DMS79 treated with DMSO at 0.1 percent for 48 hours (cell line): ENCODE data around the gene PLSCR2.
"Not testable (repeated sequence)": the region's sequence is repeated elsewhere in the genome, so short reads cannot be mapped to it uniquely, and the experiment has no call there.

Experiments used
- DNase-seq: peaks from one replicate; lab custom pipeline; 2025; lab: John Stamatoyannopoulos, UW

PLSCR2 gene

GRCh38 chr3:146469150-146470017, at the start of gene PLSCR2:
PLSCR2 (minus strand) TSS chr3:146469561; CDS start chr3:146459904, 9,657 bp downstream.
- DNase-seq, result peak; percentile 6

DNA sequence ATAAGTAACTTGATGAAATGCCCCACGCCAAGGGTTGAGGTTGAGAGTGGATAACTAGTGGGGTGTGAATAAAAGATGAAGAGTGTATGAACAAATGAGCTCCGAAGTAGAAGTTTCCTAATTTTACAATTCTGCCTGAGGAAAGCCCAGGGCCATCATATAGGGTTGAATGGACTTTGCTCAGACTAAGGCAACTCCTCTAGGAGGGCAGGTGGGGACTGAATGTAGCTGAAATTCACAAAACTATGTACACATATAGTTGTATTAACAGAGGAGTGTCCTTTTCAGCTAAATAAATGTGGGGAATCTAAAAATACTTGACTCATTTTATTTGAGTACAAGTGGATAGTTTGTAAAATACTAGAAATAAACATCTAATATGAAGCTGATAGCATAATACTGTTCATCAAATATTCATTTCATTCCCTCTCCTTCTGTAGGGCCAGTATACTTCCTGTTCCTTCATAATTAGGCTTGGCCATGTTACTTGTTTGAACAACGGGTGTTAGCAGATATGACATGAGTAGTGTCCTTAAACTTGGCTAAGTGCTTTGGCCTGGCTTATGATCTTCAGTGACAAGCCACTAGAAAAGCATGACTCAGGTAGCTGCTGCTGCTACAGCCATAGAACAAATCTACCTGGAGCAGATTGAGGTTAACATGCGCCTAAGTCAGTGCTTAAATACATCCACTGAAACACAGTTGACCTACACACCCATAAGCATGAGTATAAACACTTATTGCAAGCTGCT, 48.5 kb upstream of the PLSCR2 start:
- DNase-seq, result no peak

- no peak for DNase-seq
These were observed 44.2 kb upstream of the PLSCR2 start for GRCh38 chr3:146513386-146514051.

GRCh38 chr3:146511402-146512134, 42.2 kb upstream of the PLSCR2 start:
- DNase-seq, result no peak

GRCh38 chr3:146507331-146508120, 38.2 kb upstream of the PLSCR2 start:
- DNase-seq, result no peak

- no peak for DNase-seq
These were observed 36.2 kb upstream of the PLSCR2 start for GRCh38 chr3:146505516-146505915.

GRCh38 chr3:146504498-146505197, 35.3 kb upstream of the PLSCR2 start:
- no peak for DNase-seq

DNA sequence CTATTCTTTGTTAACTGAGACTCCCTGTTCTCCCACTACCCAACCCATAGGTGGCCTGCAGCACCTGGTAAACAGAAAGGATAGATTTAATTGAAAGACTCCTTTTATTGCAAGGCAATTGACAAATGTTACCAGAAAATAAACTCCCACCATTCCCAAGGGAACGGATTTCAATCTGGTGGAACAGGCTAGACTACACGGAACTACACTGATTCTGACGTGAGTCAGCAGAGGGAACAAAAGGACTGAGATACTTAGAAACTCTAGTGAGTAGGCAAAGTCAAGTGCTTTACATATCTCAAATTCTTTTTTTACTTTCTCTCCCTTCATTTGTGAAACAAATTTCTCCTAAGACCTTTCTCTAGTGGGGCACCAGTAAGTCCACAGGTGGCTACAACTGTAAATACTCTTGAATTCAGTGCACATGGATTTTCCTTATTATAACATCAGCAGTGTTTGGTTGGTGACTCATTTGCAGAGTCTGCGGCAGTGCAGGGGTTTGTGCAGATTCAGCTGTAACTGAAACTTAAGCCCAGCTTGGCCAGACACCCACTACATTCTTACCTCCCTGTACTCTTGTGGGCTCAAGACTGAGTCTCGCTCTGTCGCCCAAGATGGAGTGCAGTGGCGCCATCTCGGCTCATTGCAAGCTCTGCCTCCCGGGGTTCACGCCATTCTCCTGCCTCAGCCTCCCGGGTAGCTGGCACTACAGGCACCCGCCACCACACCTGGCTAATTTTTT, 34.3 kb upstream of the PLSCR2 start:
- DNase-seq, result no peak

- no peak for DNase-seq
These were observed 33.6 kb upstream of the PLSCR2 start for GRCh38 chr3:146502887-146503460.

DNA sequence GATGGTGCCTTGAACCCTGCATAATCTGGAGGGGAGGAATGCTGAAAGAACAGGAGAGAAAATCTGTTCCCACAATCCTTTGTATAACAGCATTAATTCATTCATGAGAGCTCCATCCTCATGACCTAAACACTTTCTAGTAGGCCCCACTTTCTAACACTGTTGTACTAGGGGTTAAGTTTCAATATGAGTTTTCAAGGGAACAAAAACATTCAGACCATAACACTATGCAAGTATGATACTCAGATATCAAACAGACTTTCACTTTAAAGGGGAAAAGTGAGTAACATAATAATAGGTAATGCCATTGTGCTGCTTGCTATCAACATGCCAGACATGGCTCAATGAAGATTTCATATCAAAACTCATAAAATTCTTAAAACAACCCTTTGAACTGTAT, 32.4 kb upstream of the PLSCR2 start:
- DNase-seq, result no peak

GRCh38 chr3:146499701-146500100, 30.3 kb upstream of the PLSCR2 start:
- no peak for DNase-seq

GRCh38 chr3:146498002-146498736, 28.8 kb upstream of the PLSCR2 start:
- no peak for DNase-seq

DNA sequence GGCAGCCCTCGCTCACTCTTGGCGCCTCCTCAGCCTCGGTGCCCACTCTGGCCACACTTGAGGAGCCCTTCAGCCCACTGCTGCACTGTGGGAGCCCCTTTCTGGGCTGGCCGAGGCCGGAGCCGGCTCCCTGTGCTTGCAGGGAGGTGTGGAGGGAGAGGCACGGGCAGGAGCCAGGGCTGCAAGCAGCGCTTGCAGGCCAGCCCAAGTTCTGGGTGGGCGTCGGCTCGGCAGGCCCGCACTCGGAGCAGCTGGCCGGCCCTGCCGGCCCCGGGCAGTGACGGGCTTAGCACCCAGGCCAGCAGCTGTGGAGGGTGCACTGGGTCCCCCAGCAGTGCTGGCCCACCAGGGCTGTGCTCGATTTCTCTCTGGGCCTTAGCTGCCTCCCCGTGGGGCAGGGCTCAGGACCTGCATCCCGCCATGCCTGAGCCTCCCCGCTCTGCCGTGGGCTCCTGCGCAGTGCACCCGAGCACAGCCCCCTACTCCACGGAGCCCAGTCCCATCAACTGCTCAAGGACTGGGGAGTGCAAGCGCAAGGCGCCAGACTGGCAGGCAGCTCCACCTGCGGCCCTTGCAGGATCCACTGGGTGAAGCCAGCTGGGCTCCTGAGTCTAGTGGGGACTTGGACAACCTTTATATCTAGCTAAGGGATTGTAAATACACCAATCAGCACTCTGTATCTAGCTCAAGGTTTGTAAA, 27.9 kb upstream of the PLSCR2 start:
- DNase-seq, result not testable (repeated sequence)

DNA sequence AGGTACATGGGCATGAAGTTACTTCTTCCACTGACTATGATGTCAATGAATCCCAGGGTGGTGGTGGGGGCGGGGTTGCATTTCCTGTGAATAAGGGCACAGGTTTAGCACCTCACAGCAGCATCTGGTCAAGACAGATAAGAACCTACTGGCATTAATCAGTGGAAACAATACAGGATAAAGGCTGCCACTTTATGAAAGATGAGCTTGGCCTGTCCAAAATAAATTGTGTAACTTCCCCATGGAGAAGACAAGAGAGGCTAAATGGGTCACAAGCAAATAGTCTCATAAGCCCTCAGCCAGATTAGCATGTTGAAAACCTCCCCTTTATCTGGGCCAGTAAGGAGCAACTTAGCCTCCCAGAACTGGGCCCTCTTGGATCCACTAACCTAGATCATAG, 27.4 kb upstream of the PLSCR2 start:
- DNase-seq, result no peak

DNA sequence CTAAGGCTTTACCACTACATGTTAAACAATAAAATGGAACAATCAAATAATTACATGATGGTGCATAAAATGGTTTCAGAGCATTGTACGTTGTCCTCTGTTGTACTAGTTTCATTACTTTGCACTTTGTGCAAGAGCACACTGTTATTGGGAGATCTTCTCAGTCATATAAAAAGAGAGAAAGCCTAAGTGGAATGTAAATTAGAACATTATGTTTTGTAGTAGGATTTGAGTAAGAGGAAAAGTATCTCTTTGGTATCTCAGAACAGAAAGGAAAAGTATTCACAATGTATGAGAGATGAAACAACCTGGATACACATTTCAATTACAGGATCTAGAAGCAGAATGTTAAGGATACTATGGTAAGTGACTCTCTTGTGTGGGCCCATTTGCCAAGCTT, 26.9 kb upstream of the PLSCR2 start:
- DNase-seq, result no peak

DNA sequence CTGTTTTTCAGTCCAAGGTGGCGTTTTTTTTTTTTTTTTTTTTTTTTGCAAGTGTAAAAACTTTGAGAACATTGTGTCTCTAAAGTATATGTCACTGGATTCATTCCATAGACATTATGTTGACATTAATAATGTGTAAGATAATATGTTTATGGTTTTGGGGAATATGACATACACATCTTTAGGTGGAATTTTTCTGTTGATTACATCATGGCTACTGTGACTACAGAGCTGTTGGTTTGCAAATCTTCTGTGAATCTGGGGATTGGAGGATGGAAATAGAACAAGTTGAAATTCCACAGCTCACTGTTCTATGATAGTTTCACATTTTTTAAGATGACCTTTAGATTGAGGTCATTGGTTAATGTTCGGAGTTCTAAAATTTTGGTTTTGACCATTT, 24.4 kb upstream of the PLSCR2 start:
- DNase-seq, result no peak

GRCh38 chr3:146493221-146493620, 23.9 kb upstream of the PLSCR2 start:
- no peak for DNase-seq

- DNase-seq, result no peak
These were observed 21.9 kb upstream of the PLSCR2 start for GRCh38 chr3:146491303-146491702.
